Measurements from ENCODE around the gene CIROP. TPM values are rescaled to one million over a fixed set of nuclear protein-coding genes. Genes with fewer than 3 reads are reported as not detected.

CIROP gene
- total RNA-seq, 1 experiment from 2014 or later = 0.11 TPM

DNA sequence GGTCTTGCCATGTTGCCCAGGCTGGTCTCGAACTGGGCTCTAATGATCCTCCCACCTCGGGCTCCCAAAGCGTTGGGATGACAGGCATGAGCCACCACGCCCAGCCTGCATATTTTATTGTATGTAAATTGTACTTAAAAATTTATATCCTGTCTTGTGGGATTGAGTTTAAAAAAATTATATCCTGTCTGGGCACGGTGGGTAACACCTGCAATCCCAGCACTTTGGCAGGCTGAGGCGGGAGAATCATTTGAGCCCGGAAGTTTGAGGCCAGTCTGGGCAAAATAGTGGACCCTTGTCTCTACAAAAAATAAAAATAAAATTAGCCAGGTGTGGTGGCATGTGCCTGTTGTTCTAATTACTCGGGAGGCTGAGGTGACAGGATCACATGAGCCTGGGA is 28.2 kb upstream of the CIROP start (continued):
- TF ChIP-seq, protein P1, sequence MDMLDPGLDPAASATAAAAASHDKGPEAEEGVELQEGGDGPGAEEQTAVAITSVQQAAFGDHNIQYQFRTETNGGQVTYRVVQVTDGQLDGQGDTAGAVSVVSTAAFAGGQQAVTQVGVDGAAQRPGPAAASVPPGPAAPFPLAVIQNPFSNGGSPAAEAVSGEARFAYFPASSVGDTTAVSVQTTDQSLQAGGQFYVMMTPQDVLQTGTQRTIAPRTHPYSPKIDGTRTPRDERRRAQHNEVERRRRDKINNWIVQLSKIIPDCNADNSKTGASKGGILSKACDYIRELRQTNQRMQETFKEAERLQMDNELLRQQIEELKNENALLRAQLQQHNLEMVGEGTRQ (CRISPR knock-in tag; IDR thresholded peaks at IDR 0.05) = no peak
- TF ChIP-seq, protein P2, sequence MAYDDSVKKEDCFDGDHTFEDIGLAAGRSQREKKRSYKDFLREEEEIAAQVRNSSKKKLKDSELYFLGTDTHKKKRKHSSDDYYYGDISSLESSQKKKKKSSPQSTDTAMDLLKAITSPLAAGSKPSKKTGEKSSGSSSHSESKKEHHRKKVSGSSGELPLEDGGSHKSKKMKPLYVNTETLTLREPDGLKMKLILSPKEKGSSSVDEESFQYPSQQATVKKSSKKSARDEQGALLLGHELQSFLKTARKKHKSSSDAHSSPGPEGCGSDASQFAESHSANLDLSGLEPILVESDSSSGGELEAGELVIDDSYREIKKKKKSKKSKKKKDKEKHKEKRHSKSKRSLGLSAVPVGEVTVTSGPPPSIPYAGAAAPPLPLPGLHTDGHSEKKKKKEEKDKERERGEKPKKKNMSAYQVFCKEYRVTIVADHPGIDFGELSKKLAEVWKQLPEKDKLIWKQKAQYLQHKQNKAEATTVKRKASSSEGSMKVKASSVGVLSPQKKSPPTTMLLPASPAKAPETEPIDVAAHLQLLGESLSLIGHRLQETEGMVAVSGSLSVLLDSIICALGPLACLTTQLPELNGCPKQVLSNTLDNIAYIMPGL (CRISPR knock-in tag; IDR thresholded peaks at IDR 0.05) = no peak
- TF ChIP-seq GRHL2 (CRISPR knock-in tag; IDR thresholded peaks at IDR 0.05; ENCODE audit: insufficient replicate concordance, severe bottlenecking) = no peak
- TF ChIP-seq, protein P3, sequence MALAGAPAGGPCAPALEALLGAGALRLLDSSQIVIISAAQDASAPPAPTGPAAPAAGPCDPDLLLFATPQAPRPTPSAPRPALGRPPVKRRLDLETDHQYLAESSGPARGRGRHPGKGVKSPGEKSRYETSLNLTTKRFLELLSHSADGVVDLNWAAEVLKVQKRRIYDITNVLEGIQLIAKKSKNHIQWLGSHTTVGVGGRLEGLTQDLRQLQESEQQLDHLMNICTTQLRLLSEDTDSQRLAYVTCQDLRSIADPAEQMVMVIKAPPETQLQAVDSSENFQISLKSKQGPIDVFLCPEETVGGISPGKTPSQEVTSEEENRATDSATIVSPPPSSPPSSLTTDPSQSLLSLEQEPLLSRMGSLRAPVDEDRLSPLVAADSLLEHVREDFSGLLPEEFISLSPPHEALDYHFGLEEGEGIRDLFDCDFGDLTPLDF (CRISPR knock-in tag; IDR thresholded peaks at IDR 0.05) = no peak
- no peak for TF ChIP-seq CREM (CRISPR knock-in tag; IDR thresholded peaks at IDR 0.05)
- no peak for TF ChIP-seq CBFB (CRISPR knock-in tag; IDR thresholded peaks at IDR 0.05; ENCODE audit: low read depth)
- no peak for TF ChIP-seq FOXP1 (CRISPR knock-in tag; IDR thresholded peaks at IDR 0.05; ENCODE audit: borderline replicate concordance)
- no peak for TF ChIP-seq ZNF263 (CRISPR knock-in tag; IDR thresholded peaks at IDR 0.05; ENCODE audit: low read depth)

DNA sequence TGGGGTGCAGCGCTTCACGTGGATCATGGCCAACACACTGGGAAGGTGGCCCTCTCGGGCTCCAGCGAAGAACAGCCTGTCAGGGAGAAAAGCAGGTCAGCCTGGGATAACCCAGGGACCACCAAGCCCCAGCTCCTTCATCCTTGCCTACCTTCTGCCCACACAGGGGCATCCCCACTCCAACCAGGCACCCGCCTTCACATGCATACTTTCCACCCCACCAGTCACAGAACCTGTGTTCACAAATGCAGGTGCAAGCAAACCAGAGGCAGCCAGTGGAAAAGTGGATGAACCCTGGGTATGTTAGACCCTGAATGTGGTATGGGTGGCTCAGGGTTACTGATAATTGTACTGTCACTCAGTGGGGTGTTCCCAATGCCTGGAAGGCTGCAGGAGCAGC is 26.7 kb upstream of the CIROP start:
- ChIA-PET CTCF (interaction anchor here (0.7 kb wide), 1 partner anchor 30 kb away, joined by 3 read pairs; no protein-coding TSS in a partner anchor), POLR2A (no interaction called here)
- no peak for ATAC-seq
- Mint-ChIP-seq H3K4me3 (no peak overlapping the region), H3K36me3 (peaks cover 64% of the 10 kb centered on the region), H3K27ac (no peak overlapping the region), H3K4me1 (no peaks in the 10 kb centered on the region), H3K9me3 (no peaks in the 10 kb centered on the region), H3K27me3 (ENCODE audit: low read depth) (no peaks in the 10 kb centered on the region)
- no peak for DNase-seq (ENCODE audit: low spot score)
- TF ChIP-seq ESRRA (CRISPR knock-in tag; IDR thresholded peaks at IDR 0.05; ENCODE audit: borderline replicate concordance) (no peak), PRRX2 (CRISPR knock-in tag; IDR thresholded peaks at IDR 0.05) (no peak), FOXP1 (CRISPR knock-in tag; IDR thresholded peaks at IDR 0.05; ENCODE audit: borderline replicate concordance) (no peak), IRF2 (CRISPR knock-in tag; IDR thresholded peaks at IDR 0.05; ENCODE audit: borderline replicate concordance, low read depth) (no peak), ZNF423 (CRISPR knock-in tag; IDR thresholded peaks at IDR 0.05) (no peak), NFATC4 (CRISPR knock-in tag; IDR thresholded peaks at IDR 0.05) (no peak), GTF2I (CRISPR knock-in tag; conservative IDR thresholded peaks at IDR 0.05) (no peak), NR1H2 (CRISPR knock-in tag; IDR thresholded peaks at IDR 0.05) (no peak)
- TF ChIP-seq, protein P4, sequence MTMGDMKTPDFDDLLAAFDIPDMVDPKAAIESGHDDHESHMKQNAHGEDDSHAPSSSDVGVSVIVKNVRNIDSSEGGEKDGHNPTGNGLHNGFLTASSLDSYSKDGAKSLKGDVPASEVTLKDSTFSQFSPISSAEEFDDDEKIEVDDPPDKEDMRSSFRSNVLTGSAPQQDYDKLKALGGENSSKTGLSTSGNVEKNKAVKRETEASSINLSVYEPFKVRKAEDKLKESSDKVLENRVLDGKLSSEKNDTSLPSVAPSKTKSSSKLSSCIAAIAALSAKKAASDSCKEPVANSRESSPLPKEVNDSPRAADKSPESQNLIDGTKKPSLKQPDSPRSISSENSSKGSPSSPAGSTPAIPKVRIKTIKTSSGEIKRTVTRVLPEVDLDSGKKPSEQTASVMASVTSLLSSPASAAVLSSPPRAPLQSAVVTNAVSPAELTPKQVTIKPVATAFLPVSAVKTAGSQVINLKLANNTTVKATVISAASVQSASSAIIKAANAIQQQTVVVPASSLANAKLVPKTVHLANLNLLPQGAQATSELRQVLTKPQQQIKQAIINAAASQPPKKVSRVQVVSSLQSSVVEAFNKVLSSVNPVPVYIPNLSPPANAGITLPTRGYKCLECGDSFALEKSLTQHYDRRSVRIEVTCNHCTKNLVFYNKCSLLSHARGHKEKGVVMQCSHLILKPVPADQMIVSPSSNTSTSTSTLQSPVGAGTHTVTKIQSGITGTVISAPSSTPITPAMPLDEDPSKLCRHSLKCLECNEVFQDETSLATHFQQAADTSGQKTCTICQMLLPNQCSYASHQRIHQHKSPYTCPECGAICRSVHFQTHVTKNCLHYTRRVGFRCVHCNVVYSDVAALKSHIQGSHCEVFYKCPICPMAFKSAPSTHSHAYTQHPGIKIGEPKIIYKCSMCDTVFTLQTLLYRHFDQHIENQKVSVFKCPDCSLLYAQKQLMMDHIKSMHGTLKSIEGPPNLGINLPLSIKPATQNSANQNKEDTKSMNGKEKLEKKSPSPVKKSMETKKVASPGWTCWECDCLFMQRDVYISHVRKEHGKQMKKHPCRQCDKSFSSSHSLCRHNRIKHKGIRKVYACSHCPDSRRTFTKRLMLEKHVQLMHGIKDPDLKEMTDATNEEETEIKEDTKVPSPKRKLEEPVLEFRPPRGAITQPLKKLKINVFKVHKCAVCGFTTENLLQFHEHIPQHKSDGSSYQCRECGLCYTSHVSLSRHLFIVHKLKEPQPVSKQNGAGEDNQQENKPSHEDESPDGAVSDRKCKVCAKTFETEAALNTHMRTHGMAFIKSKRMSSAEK (CRISPR knock-in tag; IDR thresholded peaks at IDR 0.05; ENCODE audit: borderline replicate concordance) = no peak
- TF ChIP-seq, protein P3 (CRISPR knock-in tag; IDR thresholded peaks at IDR 0.05) = no peak
- TF ChIP-seq, protein P5, sequence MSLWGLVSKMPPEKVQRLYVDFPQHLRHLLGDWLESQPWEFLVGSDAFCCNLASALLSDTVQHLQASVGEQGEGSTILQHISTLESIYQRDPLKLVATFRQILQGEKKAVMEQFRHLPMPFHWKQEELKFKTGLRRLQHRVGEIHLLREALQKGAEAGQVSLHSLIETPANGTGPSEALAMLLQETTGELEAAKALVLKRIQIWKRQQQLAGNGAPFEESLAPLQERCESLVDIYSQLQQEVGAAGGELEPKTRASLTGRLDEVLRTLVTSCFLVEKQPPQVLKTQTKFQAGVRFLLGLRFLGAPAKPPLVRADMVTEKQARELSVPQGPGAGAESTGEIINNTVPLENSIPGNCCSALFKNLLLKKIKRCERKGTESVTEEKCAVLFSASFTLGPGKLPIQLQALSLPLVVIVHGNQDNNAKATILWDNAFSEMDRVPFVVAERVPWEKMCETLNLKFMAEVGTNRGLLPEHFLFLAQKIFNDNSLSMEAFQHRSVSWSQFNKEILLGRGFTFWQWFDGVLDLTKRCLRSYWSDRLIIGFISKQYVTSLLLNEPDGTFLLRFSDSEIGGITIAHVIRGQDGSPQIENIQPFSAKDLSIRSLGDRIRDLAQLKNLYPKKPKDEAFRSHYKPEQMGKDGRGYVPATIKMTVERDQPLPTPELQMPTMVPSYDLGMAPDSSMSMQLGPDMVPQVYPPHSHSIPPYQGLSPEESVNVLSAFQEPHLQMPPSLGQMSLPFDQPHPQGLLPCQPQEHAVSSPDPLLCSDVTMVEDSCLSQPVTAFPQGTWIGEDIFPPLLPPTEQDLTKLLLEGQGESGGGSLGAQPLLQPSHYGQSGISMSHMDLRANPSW (CRISPR knock-in tag; conservative IDR thresholded peaks at IDR 0.05; ENCODE audit: low read depth) = no peak
- TF ChIP-seq, protein P6, sequence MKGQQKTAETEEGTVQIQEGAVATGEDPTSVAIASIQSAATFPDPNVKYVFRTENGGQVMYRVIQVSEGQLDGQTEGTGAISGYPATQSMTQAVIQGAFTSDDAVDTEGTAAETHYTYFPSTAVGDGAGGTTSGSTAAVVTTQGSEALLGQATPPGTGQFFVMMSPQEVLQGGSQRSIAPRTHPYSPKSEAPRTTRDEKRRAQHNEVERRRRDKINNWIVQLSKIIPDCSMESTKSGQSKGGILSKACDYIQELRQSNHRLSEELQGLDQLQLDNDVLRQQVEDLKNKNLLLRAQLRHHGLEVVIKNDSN (CRISPR knock-in tag; IDR thresholded peaks at IDR 0.05) = no peak
- TF ChIP-seq, protein P2 (CRISPR knock-in tag; IDR thresholded peaks at IDR 0.05) = no peak

Data from WTC11 (cell line).